ENCODE results near the gene GAS2L2.

GAS2L2 gene

DNA sequence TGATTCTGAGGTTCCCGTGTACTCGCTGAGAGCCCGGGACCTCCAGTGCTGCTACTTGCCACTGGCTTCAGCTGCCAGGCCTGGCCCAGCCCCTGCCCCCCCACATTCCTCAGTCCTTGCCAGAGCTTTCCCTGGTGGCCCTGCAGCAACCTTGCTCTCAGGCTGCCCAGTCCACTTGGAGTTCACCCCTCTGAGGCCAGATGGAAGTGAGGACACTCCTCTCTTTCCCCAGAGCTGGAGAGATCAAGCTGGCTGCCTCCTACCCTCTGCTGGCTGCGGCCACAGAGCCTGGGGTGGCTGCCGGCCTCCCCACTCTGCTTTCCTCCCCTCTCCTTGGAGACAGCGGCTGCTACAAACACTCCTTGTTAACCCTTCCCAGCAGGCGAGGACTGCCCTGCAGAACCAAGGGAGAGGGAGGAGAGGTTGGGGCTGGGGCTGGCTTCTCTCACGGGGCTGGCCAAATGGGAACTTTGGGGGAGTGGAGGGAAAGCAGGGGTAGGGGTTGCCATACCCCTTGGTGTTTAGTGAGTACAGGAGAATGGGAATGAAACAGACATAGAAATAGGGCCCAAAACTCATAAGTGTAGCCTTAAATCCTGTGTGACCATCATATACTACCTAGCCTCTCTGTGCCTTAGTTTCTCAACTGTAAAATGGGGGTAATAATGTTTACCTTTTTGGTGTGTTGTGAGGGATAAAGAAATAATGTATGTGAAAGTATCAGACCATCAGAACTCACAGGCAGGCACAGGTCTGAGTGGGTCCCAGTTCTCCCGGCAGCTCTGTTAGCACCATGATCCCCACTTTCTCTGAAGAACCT lies at the start of gene GAS2L2:
GAS2L2 (minus strand) TSS at position 295 of the 820 bp plus-strand sequence. CDS start 389 bp downstream, outside the sequence.
- Histone ChIP-seq H3K4me1 (ENCODE audit: insufficient read depth, low read length) (peaks cover 5% of the 10 kb centered on the region), H3K27ac (ENCODE audit: low read depth, low read length) (no peak within 1 kb of the TSS), H3K27me3 (ENCODE audit: control insufficient read depth in 1 of 2, insufficient read depth in 2 of 2, low read length in 2 of 2) (peaks cover 23 to 33% of the 10 kb centered on the region in 2 donors), H3K36me3 (ENCODE audit: insufficient read depth, low read length) (no peaks in the 10 kb centered on the region), H3K4me3 (ENCODE audit: low read depth in 1 of 2, low read length in 2 of 2) (no peak within 1 kb of the TSS), H3K9me3 (ENCODE audit: low read length) (no peaks in the 10 kb centered on the region), H3K9ac (ENCODE audit: low read length) (no peak within 1 kb of the TSS)

DNA sequence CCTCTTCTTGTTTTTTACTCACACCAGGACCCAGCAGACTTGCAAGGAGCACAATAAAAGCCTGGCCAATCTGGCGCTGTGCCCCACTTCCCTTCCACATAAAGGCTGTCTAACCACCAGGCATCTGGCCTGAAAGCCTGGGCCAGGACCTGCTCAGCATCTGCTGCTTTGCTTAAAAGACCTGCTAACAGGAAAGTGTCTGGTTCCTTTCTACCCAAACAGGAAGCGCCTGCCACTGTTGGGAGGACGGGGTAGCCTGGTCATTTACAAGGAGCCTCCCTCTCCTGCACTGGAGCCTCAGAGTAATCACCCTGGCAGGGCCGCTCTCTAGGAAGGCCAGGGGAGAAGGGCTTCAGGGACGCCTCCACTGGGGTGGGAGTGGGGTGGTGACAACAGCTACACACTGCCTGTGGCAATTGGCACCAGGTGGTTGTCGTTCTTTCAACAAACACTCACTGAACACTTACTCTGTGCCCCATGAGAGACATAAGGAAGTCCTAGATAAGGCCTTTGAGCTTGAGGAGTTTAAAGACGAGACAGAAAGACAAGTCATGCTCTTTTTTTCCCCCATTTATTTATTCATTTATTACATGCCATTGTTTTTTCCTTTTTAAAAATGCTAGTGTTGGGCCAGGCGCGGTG lies 48.7 kb upstream of the GAS2L2 start:
- no peak overlapping the region for H3K4me3 ChIP-seq (ENCODE audit: low read depth in 1 of 2, low read length in 2 of 2)
- peaks cover 28% of the 10 kb centered on the region for H3K4me1 ChIP-seq (ENCODE audit: insufficient read depth, low read length)
- H3K9ac ChIP-seq (ENCODE audit: low read length), result no peak overlapping the region
- H3K27ac ChIP-seq (ENCODE audit: low read depth, low read length), result peak overlapping the region; percentile 76
- no peaks in the 10 kb centered on the region for H3K27me3 ChIP-seq (ENCODE audit: control insufficient read depth in 1 of 2, insufficient read depth in 2 of 2, low read length in 2 of 2)
- no peaks in the 10 kb centered on the region for H3K9me3 ChIP-seq (ENCODE audit: low read length)
- H3K36me3 ChIP-seq (ENCODE audit: insufficient read depth, low read length), result no peaks in the 10 kb centered on the region

DNA sequence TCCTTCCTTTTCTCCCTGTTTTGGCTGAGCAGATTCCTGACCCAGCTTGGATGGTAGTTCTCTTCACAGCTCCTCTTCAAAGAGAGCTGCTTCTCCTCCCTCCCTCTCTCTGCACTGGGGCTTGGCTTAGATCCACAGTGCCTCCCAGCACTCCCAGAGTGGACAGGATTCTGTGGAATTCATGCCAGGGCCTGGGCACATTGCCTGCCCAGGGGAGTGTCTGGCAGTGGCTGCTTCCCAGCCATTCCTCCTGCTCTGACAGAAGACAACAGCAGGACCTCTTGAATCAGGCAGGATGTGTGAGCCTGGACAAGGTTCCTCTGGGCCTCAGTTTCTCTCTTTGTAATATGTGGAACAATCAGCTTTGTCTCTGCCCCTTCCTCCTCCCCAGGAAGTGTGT lies 46.9 kb upstream of the GAS2L2 start:
- no peaks in the 10 kb centered on the region for H3K9me3 ChIP-seq (ENCODE audit: low read length)
- no peak overlapping the region for H3K4me3 ChIP-seq (ENCODE audit: low read depth in 1 of 2, low read length in 2 of 2)
- H3K36me3 ChIP-seq (ENCODE audit: insufficient read depth, low read length), result no peaks in the 10 kb centered on the region
- H3K27ac ChIP-seq (ENCODE audit: low read depth, low read length), result peak overlapping the region; percentile 70
- peaks cover 33% of the 10 kb centered on the region for H3K4me1 ChIP-seq (ENCODE audit: insufficient read depth, low read length)
- no peak overlapping the region for H3K9ac ChIP-seq (ENCODE audit: low read length)
- peaks cover 0 to 5% of the 10 kb centered on the region in 2 donors for H3K27me3 ChIP-seq (ENCODE audit: control insufficient read depth in 1 of 2, insufficient read depth in 2 of 2, low read length in 2 of 2)

DNA sequence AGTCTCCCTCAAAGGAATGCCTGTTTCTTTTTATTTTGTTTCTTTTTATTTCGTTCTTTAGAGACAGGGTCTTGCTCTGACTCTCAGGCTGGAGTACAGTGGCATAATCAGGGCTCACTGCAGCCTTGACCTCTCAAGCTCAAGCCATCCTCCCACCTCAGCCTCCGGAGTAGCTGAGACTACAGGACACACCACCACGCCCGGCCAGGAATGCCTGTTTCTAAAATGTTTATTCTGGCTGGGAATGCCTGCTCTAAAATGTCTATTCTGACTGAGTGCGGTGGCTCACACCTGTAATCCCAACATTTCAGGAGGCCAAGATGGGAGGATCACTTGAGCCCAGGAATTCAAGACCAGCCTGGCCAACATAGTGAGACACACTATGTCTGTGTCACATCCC lies 44.9 kb upstream of the GAS2L2 start:
- Histone ChIP-seq H3K9me3 (ENCODE audit: low read length) (no peaks in the 10 kb centered on the region), H3K4me1 (ENCODE audit: insufficient read depth, low read length) (peaks cover 39% of the 10 kb centered on the region), H3K4me3 (ENCODE audit: low read depth in 1 of 2, low read length in 2 of 2) (no peak overlapping the region), H3K36me3 (ENCODE audit: insufficient read depth, low read length) (no peaks in the 10 kb centered on the region), H3K27me3 (ENCODE audit: control insufficient read depth in 1 of 2, insufficient read depth in 2 of 2, low read length in 2 of 2) (peaks cover 0 to 5% of the 10 kb centered on the region in 2 donors), H3K27ac (ENCODE audit: low read depth, low read length) (no peak overlapping the region), H3K9ac (ENCODE audit: low read length) (no peak overlapping the region)

DNA sequence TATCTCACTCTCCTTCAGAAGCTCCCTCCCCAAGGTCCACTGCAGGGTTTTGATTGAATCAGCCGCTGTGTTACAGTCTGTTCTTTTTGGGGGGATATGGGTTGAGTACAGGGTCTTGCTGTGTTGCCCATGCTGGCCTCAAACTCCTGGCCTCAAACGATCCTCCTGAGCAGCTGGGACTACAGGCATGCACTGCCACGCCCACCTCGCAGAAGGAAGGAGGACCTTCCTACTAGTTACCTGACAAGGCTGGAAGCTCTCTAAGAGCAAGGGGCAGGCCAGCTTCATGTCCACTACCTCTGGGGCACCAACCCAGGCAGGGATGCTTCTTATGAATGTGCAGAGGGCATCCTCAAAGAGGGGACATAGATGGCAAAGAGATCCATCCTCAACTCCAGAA lies 44.3 kb upstream of the GAS2L2 start:
- Histone ChIP-seq H3K9me3 (ENCODE audit: low read length) (no peaks in the 10 kb centered on the region), H3K27ac (ENCODE audit: low read depth, low read length) (no peak overlapping the region), H3K27me3 (ENCODE audit: control insufficient read depth in 1 of 2, insufficient read depth in 2 of 2, low read length in 2 of 2) (peaks cover 0 to 5% of the 10 kb centered on the region in 2 donors)

DNA sequence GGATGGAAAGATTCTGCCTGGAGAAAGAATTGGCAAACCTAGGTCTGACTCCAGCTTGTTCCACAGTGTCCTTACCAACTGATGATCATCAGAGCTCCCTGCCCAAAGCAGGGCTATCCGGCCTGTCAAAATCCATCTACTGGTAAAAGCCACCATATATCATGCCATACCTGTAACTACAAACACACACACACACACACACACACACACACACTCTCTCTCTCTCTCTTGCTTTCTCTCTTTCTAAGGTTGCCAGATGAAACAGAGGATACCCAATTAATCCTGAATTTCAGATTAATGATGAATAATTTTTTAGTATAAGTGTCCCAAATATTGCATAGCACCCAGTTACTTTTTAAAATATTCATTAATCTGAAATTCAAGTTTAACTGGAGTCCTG lies 43.9 kb upstream of the GAS2L2 start:
- Histone ChIP-seq H3K27ac (ENCODE audit: low read depth, low read length) (no peak overlapping the region), H3K36me3 (ENCODE audit: insufficient read depth, low read length) (no peaks in the 10 kb centered on the region), H3K9ac (ENCODE audit: low read length) (no peak overlapping the region), H3K4me1 (ENCODE audit: insufficient read depth, low read length) (peaks cover 44% of the 10 kb centered on the region), H3K9me3 (ENCODE audit: low read length) (no peaks in the 10 kb centered on the region), H3K4me3 (ENCODE audit: low read depth in 1 of 2, low read length in 2 of 2) (no peak overlapping the region), H3K27me3 (ENCODE audit: control insufficient read depth in 1 of 2, insufficient read depth in 2 of 2, low read length in 2 of 2) (peaks cover 0 to 5% of the 10 kb centered on the region in 2 donors)

More for the DNA sequence above, 44.3 kb upstream of the GAS2L2 start:
- Histone ChIP-seq H3K4me3 (ENCODE audit: low read depth in 1 of 2, low read length in 2 of 2) (no peak overlapping the region), H3K9ac (ENCODE audit: low read length) (no peak overlapping the region), H3K36me3 (ENCODE audit: insufficient read depth, low read length) (no peaks in the 10 kb centered on the region), H3K4me1 (ENCODE audit: insufficient read depth, low read length) (peaks cover 44% of the 10 kb centered on the region)

DNA sequence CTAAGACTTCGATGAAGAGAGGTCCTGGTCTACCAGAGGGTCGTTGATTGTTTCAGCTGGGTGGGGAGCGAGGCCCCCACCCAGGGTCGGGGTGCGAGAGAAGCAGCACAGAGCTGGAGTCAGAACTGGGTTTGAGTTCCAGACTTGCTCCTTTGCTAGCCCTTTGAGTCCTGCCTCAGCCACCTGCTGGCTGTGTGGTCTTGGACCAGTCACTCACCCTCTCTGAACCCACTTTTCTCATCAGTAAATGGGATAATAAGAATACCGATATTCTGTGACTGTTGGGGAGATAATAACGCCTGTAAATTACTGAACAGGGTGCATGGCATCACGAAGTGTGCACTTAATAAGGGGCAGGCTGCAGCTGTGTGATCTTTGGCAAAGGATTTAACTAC lies 42.8 kb upstream of the GAS2L2 start:
- H3K9me3 ChIP-seq (ENCODE audit: low read length), result no peaks in the 10 kb centered on the region
- no peak overlapping the region for H3K9ac ChIP-seq (ENCODE audit: low read length)
- peak overlapping the region; percentile 65 for H3K27ac ChIP-seq (ENCODE audit: low read depth, low read length)
- H3K4me3 ChIP-seq (ENCODE audit: low read depth in 1 of 2, low read length in 2 of 2), result peak overlapping the region; percentile 45 to 65
- H3K27me3 ChIP-seq (ENCODE audit: control insufficient read depth in 1 of 2, insufficient read depth in 2 of 2, low read length in 2 of 2), result peaks cover 0 to 5% of the 10 kb centered on the region in 2 donors
- H3K36me3 ChIP-seq (ENCODE audit: insufficient read depth, low read length), result no peaks in the 10 kb centered on the region
- H3K4me1 ChIP-seq (ENCODE audit: insufficient read depth, low read length), result peaks cover 35% of the 10 kb centered on the region

DNA sequence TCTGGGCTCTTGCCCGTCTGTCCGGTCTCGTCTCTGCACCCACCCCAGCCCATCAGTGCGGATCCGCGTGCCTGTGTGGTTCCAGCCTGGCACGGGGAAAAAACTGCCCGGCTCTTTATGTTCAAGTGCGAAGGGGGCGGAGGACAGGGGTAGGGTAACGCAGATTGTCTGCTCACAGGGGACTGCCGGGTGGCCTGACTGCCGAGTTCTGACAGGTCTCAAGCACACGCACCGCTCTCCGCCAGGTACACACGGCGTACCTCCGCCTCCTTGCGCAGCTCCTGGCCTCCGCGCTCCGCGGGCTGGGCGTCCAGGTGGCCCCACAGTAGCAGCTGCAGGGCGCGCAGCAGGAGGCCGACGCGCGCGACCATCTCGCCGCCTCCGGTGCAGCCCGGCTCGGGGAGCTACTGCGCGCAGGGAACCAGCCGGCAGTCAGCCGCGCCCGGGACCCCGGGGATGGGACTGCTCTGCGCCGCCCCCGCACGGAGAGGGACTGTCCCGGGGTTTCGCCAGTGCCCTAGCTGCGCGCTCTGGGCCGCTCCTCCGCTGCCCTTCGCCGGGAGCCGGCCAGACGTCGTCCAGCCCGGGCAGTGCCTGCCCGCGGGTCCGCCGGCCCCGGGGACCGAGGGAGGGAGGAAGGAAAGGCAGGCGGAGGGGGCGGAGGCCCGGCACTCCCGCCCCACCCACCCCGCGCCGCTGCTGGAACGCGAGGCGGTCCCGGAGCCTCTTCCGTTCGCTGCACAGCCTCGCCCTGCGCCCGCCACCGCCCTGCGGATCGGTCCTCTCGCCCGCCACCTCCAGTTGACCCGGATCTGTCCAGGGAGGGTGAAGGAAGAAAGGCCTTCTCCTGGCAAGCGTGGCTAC lies 42.2 kb upstream of the GAS2L2 start, which contains the start of gene MMP28:
MMP28 (minus strand) TSS at position 635 of the 864 bp plus-strand sequence; CDS start at position 371, 264 bp downstream.
- no peak within 1 kb of the TSS for H3K9ac ChIP-seq (ENCODE audit: low read length)
- no peaks in the 10 kb centered on the region for H3K9me3 ChIP-seq (ENCODE audit: low read length)
- H3K4me1 ChIP-seq (ENCODE audit: insufficient read depth, low read length), result peaks cover 28% of the 10 kb centered on the region
- H3K27me3 ChIP-seq (ENCODE audit: control insufficient read depth in 1 of 2, insufficient read depth in 2 of 2, low read length in 2 of 2), result peaks cover 0 to 5% of the 10 kb centered on the region in 2 donors
- peak within 1 kb of the TSS; percentile 45 to 65 for H3K4me3 ChIP-seq (ENCODE audit: low read depth in 1 of 2, low read length in 2 of 2)
- peak within 1 kb of the TSS; percentile 65 for H3K27ac ChIP-seq (ENCODE audit: low read depth, low read length)
- no peaks in the 10 kb centered on the region for H3K36me3 ChIP-seq (ENCODE audit: insufficient read depth, low read length)

DNA sequence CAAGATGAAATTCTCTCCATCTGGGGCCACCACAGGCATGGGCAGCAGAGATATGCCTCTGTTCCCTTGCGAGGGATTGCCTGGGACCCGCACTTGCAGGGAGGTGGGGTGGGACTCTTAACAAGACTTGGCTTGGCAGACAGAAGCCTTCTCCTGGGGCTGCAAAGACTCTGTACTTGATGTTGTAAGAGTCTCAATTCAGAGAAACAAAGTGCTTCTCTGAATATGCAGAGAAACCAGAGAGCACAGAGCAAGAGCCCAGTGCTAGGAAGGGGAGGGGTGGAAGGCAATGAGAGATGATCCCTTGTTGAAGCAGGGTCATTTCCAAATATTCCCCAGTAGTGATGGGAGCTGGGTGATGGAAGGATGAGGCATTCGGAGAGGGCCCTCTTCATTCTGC lies 40.2 kb upstream of the GAS2L2 start:
- Histone ChIP-seq H3K9me3 (ENCODE audit: low read length) (no peaks in the 10 kb centered on the region), H3K9ac (ENCODE audit: low read length) (no peak overlapping the region), H3K27ac (ENCODE audit: low read depth, low read length) (peak overlapping the region; percentile 53), H3K4me3 (ENCODE audit: low read depth in 1 of 2, low read length in 2 of 2) (no peak overlapping the region), H3K36me3 (ENCODE audit: insufficient read depth, low read length) (no peaks in the 10 kb centered on the region), H3K27me3 (ENCODE audit: control insufficient read depth in 1 of 2, insufficient read depth in 2 of 2, low read length in 2 of 2) (peaks cover 0 to 5% of the 10 kb centered on the region in 2 donors), H3K4me1 (ENCODE audit: insufficient read depth, low read length) (peaks cover 32% of the 10 kb centered on the region)

DNA sequence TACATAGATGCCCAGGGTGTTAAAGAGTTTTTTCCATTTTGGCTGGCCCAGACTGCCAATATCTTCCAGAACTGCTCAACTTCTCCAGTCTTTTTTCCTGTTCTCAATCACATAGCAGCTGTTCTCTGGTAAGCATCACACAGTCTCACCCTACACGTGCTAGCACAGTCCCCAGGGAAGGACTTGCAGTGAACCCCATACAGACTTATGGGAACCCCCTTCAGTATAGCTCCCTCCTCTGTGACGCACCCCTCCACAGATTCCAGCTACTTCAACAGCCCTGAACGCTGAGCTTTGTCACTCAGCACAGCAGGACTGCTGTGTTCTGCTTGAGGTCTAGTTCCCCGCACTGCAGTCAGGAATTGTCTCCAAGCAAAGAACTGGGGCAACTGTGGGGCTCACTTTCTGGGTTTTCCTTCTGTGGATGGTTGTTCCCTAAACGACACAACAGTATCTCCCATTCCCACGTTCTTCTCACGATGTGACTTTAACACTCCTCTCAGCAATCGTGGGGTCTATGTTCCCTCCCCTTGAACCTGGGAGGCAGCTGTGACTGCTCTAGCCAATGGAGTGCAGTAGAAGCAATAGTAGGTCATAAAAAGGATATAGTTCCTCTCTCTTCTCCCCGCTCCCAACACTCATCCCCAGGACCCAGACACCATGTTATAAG lies 38.8 kb upstream of the GAS2L2 start:
- no peaks in the 10 kb centered on the region for H3K9me3 ChIP-seq (ENCODE audit: low read length)
- peaks cover 0 to 5% of the 10 kb centered on the region in 2 donors for H3K27me3 ChIP-seq (ENCODE audit: control insufficient read depth in 1 of 2, insufficient read depth in 2 of 2, low read length in 2 of 2)
- peaks cover 46% of the 10 kb centered on the region for H3K4me1 ChIP-seq (ENCODE audit: insufficient read depth, low read length)
- H3K4me3 ChIP-seq (ENCODE audit: low read depth in 1 of 2, low read length in 2 of 2), result peak overlapping the region in 1 of 2 donors; percentile 3
- H3K36me3 ChIP-seq (ENCODE audit: insufficient read depth, low read length), result no peaks in the 10 kb centered on the region
- H3K27ac ChIP-seq (ENCODE audit: low read depth, low read length), result no peak overlapping the region
- no peak overlapping the region for H3K9ac ChIP-seq (ENCODE audit: low read length)

All from muscle layer of colon (tissue), 2 donors.